Fibroblast of lung (primary cell): ENCODE results near the gene RMND5B. TPM values are rescaled to one million over a fixed set of nuclear protein-coding genes. Genes with fewer than 3 reads are reported as not detected.
"Not testable (repeated sequence)": the region's sequence is repeated elsewhere in the genome, so short reads cannot be mapped to it uniquely, and the experiment has no call there.

Source experiments
- DNase-seq, 2 donors: peaks; one replicate each; pipeline versions ENCODE4 v3.0.0 to v3.0.0-alpha.2; 2010; ENCODE audit warnings: low read depth in 2 of 2
- H2AFZ ChIP-seq: 2 replicates; pipeline ENCODE4 v1.5.1; 2012; ENCODE audit warnings: low read length, control low read depth, inconsistent platforms
- H3K27ac ChIP-seq: 2 replicates; pipeline ENCODE4 v1.5.1; 2011; ENCODE audit warnings: low read length, control low read depth; ENCODE audit not compliant: insufficient read depth
- H3K27me3 ChIP-seq: 2 replicates; pipeline ENCODE4 v1.5.1; 2011; ENCODE audit warnings: mild to moderate bottlenecking, low read length; ENCODE audit not compliant: control insufficient read depth, insufficient read depth
- H3K36me3 ChIP-seq: 2 replicates; pipeline ENCODE4 v1.5.1; 2011; ENCODE audit warnings: low read length; ENCODE audit not compliant: control insufficient read depth, insufficient read depth
- H3K4me1 ChIP-seq: 2 replicates; pipeline ENCODE4 v1.5.1; 2011; ENCODE audit warnings: low read length; ENCODE audit not compliant: control insufficient read depth, insufficient read depth; ENCODE audit errors: extremely low read depth
- H3K4me2 ChIP-seq: 2 replicates; pipeline ENCODE4 v1.5.1; 2011; ENCODE audit warnings: low read length, control low read depth; ENCODE audit not compliant: insufficient read depth; ENCODE audit errors: extremely low read depth
- H3K4me3 ChIP-seq, 4 experiments: fragments of 200-600 bp in 1 of 4; sonication (generic) in 1 of 4; replicated peaks in 1 of 4; 2 replicates each; pipeline ENCODE4 v1.5.1; 2011 to 2016; ENCODE audit warnings: low read length in 4 of 4, low read depth in 3 of 4, mild to moderate bottlenecking in 3 of 4, control low read depth in 2 of 4, inconsistent platforms in 1 of 4, mixed read lengths in 1 of 4; ENCODE audit not compliant: insufficient read depth in 1 of 4; ENCODE audit errors: control extremely low read depth in 1 of 4
- H3K79me2 ChIP-seq: 2 replicates; pipeline ENCODE4 v1.5.1; 2012; ENCODE audit warnings: mild to moderate bottlenecking, low read length, inconsistent platforms; ENCODE audit not compliant: control insufficient read depth, insufficient read depth
- H3K9ac ChIP-seq: 2 replicates; pipeline ENCODE4 v1.5.1; 2011; ENCODE audit warnings: mild to moderate bottlenecking, low read length, control low read depth; ENCODE audit not compliant: insufficient read depth
- H3K9me3 ChIP-seq: 2 replicates; pipeline ENCODE4 v1.5.1; 2012; ENCODE audit warnings: low read depth, low read length; ENCODE audit not compliant: control insufficient read depth, insufficient read depth
- H4K20me1 ChIP-seq: 2 replicates; pipeline ENCODE4 v1.5.1; 2011; ENCODE audit warnings: low read length; ENCODE audit not compliant: control insufficient read depth, insufficient read depth; ENCODE audit errors: extremely low read depth
- CTCF ChIP-seq, 2 donors: IDR thresholded peaks in 1 of 2; conservative IDR thresholded peaks in 1 of 2; 1 replicate in 1 of 2; 2 replicates in 1 of 2; pipeline ENCODE4 v1.5.1; 2011 to 2012; ENCODE audit warnings: low read length in 2 of 2, control low read depth in 1 of 2, inconsistent platforms in 1 of 2, low read depth in 1 of 2, mild to moderate bottlenecking in 1 of 2
- EZH2 ChIP-seq: IDR thresholded peaks from 2 replicates; pipeline ENCODE4 v1.5.1; 2012; ENCODE audit warnings: low read length, control low read depth, mild to moderate bottlenecking; ENCODE audit errors: missing control alignments
- polyA plus RNA-seq, 2 donors: library from polyadenylated mRNA; depleted of rRNA in 1 of 2; stranded (reverse) in 1 of 2; unstranded in 1 of 2; fragments of >200 nt; gene quantifications; 2 replicates each; pipeline ENCODE4 v1.2.1, GENCODE V29; 2011 to 2012; ENCODE audit warnings: missing spikeins in 1 of 2
- total RNA-seq: library from RNA; depleted of rRNA; stranded (reverse); fragments of >200 nt; gene quantifications from 2 replicates; pipeline ENCODE4 v1.2.1, GENCODE V29; 2014

Gene RMND5B
- total and polyA plus RNA-seq, 2 donors (not counting 1 experiment from before 2014, with no cell fraction given): 22.3 to 22.5 TPM

DNA sequence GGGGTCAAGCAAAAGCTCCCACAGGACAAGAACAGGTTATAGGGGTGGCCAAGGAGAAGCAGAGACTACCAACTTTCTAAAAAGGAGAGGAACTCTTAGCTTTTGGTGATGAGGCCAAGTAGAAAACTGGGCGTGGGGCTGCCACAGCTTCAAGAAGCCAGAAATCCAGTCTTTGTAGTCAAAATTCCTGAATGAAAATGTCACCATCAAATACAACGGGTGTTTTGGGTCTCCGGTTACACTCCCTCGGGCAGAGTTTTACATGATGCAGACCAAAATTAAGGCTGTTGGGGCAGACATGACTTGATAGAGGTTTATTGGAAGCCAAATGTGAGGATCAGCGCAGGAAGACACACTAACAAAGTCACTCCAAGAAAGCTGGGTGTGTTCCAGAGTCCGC is 46.9 kb upstream of the RMND5B start:
- no peak for DNase-seq
- Histone ChIP-seq H3K27ac (no peak overlapping the region), H3K27me3 (peaks cover 14% of the 10 kb centered on the region), H3K4me3 (no peak overlapping the region), H3K4me1 (no peaks in the 10 kb centered on the region), H4K20me1 (no peaks in the 10 kb centered on the region), H3K4me2 (no peak overlapping the region), H3K79me2 (no peaks in the 10 kb centered on the region), H3K36me3 (no peaks in the 10 kb centered on the region), H2AFZ (no peak overlapping the region), H3K9me3 (no peaks in the 10 kb centered on the region), H3K9ac (no peak overlapping the region)
- TF ChIP-seq EZH2 (no peak), CTCF (conservative IDR thresholded peaks at IDR 0.05 in 1 of 2, IDR thresholded peaks at IDR 0.05 in 1 of 2; ENCODE audit: low read depth in 1 of 2, low read length in 2 of 2) (no peak)

- no peak overlapping the region for H3K9ac ChIP-seq
- H3K27me3 ChIP-seq: peaks cover 11% of the 10 kb centered on the region
- H3K27ac ChIP-seq: no peak overlapping the region
- no peak overlapping the region for H2AFZ ChIP-seq
- H3K4me2 ChIP-seq: no peak overlapping the region
- H4K20me1 ChIP-seq: no peaks in the 10 kb centered on the region
- no peak for DNase-seq
- no peaks in the 10 kb centered on the region for H3K36me3 ChIP-seq
- TF ChIP-seq EZH2 (no peak), CTCF (conservative IDR thresholded peaks at IDR 0.05 in 1 of 2, IDR thresholded peaks at IDR 0.05 in 1 of 2; ENCODE audit: low read depth in 1 of 2, low read length in 2 of 2) (no peak)
- H3K4me1 ChIP-seq: no peaks in the 10 kb centered on the region
- H3K4me3 ChIP-seq: no peak overlapping the region
- H3K79me2 ChIP-seq: no peaks in the 10 kb centered on the region
- H3K9me3 ChIP-seq: no peaks in the 10 kb centered on the region
Measured at GRCh38 chr5:178085316-178085715, 45.5 kb upstream of the RMND5B start.

- Histone ChIP-seq H3K27ac (no peak overlapping the region), H4K20me1 (no peaks in the 10 kb centered on the region), H2AFZ (no peak overlapping the region), H3K36me3 (no peaks in the 10 kb centered on the region), H3K79me2 (no peaks in the 10 kb centered on the region), H3K9ac (no peak overlapping the region), H3K4me3 (no peak overlapping the region), H3K27me3 (peaks cover 3% of the 10 kb centered on the region), H3K4me1 (no peaks in the 10 kb centered on the region), H3K4me2 (no peak overlapping the region), H3K9me3 (no peaks in the 10 kb centered on the region)
- TF ChIP-seq CTCF (conservative IDR thresholded peaks at IDR 0.05 in 1 of 2, IDR thresholded peaks at IDR 0.05 in 1 of 2; ENCODE audit: low read depth in 1 of 2, low read length in 2 of 2) (no peak), EZH2 (no peak)
- DNase-seq: no peak
Measured at GRCh38 chr5:178086266-178086665, 44.5 kb upstream of the RMND5B start.

DNA sequence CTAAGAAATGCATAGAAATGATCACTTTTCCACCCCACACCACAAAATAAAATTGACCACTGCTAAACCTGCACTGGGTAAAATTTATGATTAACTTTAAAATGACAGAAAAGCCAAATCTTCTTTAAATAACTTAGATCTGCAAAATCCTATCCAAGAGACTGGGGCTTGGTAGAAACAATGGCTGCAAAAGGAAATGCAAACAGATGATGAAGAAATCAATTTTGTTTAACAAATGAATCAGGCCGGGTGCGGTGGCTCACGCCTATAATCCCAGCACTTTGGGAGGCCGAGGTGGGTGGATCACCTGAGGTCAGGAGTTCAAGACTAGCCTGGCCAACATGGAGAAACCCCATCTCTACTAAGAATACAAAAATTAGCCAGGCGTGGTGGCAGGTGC is 43.6 kb upstream of the RMND5B start:
- H3K4me3 ChIP-seq, H3K9ac ChIP-seq, H3K9me3 ChIP-seq, H2AFZ ChIP-seq, DNase-seq, H3K27me3 ChIP-seq, H3K36me3 ChIP-seq, H3K27ac ChIP-seq, H3K79me2 ChIP-seq, H4K20me1 ChIP-seq, H3K4me1 ChIP-seq, H3K4me2 ChIP-seq: not testable (repeated sequence)
